Hepatocyte (in vitro differentiated cells): ENCODE measurements around the gene FAM111A.

Source experiments
- CTCF ChIP-seq: fragments of 200-600 bp; sonication (generic); IDR thresholded peaks from 2 replicates; pipeline ENCODE4 v1.5.1; 2016; ENCODE audit warnings: antibody characterized with exemption, mild to moderate bottlenecking; ENCODE audit not compliant: poor library complexity
- EZH2 ChIP-seq: fragments of 200-600 bp; sonication (generic); IDR thresholded peaks from 2 replicates; pipeline ENCODE4 v1.6.1; 2016; ENCODE audit warnings: antibody characterized with exemption, mild to moderate bottlenecking, borderline replicate concordance

GRCh38 chr11:59154610-59155009, 12.0 kb downstream of the FAM111A start:
- TF ChIP-seq CTCF (no peak), EZH2 (no peak)
